ENCODE measurements around the gene SLMAP. TPM values are rescaled to one million over a fixed set of nuclear protein-coding genes. Genes with fewer than 3 reads are reported as not detected.

Gene SLMAP
- total RNA-seq, 1 donor from 2014 or later, result 52.0 TPM

DNA sequence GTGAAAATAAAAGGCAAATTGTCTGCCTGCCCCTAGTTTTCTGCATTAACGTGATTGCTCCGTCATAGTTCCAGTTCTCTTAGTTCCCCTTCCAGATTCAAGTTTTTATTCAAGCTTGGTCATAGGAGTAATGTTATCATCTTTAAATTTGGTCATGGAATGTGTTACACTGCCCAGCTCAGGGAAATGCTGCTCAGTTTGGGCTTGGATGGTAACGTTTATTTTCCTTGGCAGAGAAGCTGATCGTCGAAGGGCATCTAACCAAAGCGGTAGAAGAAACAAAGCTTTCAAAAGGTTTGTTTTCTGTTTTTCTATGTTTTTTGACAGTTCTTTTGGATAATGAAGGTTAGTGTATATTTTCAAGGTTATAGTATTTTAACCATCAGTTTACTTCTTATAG, 133.7 kb downstream of the SLMAP start:
- Mint-ChIP-seq H3K36me3 (ENCODE audit: unreplicated experiment) (no peaks in the 10 kb centered on the region), H3K9me3 (ENCODE audit: unreplicated experiment) (no peaks in the 10 kb centered on the region), H3K27ac (ENCODE audit: unreplicated experiment) (no peak overlapping the region), H3K27me3 (ENCODE audit: unreplicated experiment) (no peaks in the 10 kb centered on the region), H3K4me3 (ENCODE audit: unreplicated experiment) (no peak overlapping the region), H3K4me1 (ENCODE audit: low read depth, unreplicated experiment) (no peaks in the 10 kb centered on the region)
- TF ChIP-seq, protein P1, sequence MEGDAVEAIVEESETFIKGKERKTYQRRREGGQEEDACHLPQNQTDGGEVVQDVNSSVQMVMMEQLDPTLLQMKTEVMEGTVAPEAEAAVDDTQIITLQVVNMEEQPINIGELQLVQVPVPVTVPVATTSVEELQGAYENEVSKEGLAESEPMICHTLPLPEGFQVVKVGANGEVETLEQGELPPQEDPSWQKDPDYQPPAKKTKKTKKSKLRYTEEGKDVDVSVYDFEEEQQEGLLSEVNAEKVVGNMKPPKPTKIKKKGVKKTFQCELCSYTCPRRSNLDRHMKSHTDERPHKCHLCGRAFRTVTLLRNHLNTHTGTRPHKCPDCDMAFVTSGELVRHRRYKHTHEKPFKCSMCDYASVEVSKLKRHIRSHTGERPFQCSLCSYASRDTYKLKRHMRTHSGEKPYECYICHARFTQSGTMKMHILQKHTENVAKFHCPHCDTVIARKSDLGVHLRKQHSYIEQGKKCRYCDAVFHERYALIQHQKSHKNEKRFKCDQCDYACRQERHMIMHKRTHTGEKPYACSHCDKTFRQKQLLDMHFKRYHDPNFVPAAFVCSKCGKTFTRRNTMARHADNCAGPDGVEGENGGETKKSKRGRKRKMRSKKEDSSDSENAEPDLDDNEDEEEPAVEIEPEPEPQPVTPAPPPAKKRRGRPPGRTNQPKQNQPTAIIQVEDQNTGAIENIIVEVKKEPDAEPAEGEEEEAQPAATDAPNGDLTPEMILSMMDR (IDR thresholded peaks at IDR 0.05; ENCODE audit: partially characterized antibody, unreplicated experiment), result no peak
- no peak for DNase-seq

DNA sequence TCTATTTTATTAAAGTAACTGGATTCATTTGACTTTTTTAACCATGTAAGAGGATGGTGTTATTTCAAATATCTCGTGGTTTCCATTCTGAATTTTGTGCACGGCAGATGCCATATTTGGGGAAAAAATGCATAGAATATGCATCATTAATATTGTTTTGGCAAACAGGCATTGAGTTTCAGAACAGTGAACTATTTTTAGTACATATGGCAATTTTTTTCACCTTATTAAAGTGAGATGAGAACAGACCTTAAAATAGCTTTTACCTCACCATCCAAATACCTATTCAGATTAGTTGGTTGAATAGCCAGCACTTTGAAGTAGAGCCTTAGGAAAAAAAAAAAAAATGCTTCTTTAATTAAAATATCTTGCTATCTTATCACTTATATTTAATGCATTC, 134.8 kb downstream of the SLMAP start:
- Mint-ChIP-seq H3K27me3 (ENCODE audit: unreplicated experiment) (no peaks in the 10 kb centered on the region), H3K9me3 (ENCODE audit: unreplicated experiment) (no peaks in the 10 kb centered on the region)

DNA sequence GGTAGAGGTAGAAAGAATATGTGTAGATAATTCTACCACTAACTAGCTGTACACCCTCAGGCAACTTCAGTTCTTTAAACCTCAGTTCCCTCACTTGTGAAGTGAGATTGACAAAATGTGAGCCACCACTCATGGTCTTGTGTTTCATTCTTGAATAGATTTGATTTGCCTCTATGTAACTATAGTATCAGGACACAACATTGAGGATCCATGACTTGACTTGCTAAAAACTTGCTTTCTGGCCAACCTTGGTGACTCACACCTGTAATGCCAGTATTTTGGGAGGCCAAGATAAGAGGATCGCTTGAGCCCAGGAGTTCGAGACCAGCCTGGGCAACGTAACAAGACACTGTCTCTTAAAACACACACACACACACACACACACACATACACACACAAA, 136.3 kb downstream of the SLMAP start:
- TF ChIP-seq, protein P1 (IDR thresholded peaks at IDR 0.05; ENCODE audit: partially characterized antibody, unreplicated experiment), result no peak
- Mint-ChIP-seq H3K27me3 (ENCODE audit: unreplicated experiment) (no peaks in the 10 kb centered on the region), H3K9me3 (ENCODE audit: unreplicated experiment) (no peaks in the 10 kb centered on the region), H3K4me3 (ENCODE audit: unreplicated experiment) (no peak overlapping the region), H3K4me1 (ENCODE audit: low read depth, unreplicated experiment) (no peaks in the 10 kb centered on the region), H3K27ac (ENCODE audit: unreplicated experiment) (no peak overlapping the region), H3K36me3 (ENCODE audit: unreplicated experiment) (no peaks in the 10 kb centered on the region)
- no peak for DNase-seq

More for the DNA sequence above, 134.8 kb downstream of the SLMAP start:
- Mint-ChIP-seq H3K36me3 (ENCODE audit: unreplicated experiment) (no peaks in the 10 kb centered on the region), H3K27ac (ENCODE audit: unreplicated experiment) (no peak overlapping the region), H3K4me3 (ENCODE audit: unreplicated experiment) (no peak overlapping the region), H3K4me1 (ENCODE audit: low read depth, unreplicated experiment) (no peaks in the 10 kb centered on the region)
- no peak for DNase-seq
- TF ChIP-seq, protein P1 (IDR thresholded peaks at IDR 0.05; ENCODE audit: partially characterized antibody, unreplicated experiment), result no peak

DNA sequence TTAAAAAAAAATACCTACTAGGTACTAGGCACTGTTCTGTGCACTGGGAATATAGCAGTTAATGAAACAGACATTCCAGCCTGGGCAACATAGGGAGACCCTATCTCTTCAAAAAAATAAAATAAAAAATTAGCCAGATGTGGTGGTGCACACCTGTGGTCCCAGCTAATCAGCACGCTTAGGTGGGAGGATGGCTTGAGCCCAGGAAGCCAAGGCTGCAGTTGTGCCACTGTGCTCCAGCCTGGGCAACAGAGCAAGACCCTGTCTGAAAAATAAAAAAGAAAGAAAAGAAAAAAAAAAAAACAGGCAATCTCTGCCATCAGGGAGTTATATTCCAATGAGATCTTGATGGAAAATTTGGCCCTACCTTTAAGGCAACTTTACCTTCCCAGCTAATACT, 137.0 kb downstream of the SLMAP start:
- TF ChIP-seq, protein P1 (IDR thresholded peaks at IDR 0.05; ENCODE audit: partially characterized antibody, unreplicated experiment), result no peak
- Mint-ChIP-seq H3K27me3 (ENCODE audit: unreplicated experiment) (no peaks in the 10 kb centered on the region), H3K4me3 (ENCODE audit: unreplicated experiment) (no peak overlapping the region), H3K36me3 (ENCODE audit: unreplicated experiment) (no peaks in the 10 kb centered on the region), H3K4me1 (ENCODE audit: low read depth, unreplicated experiment) (no peaks in the 10 kb centered on the region), H3K9me3 (ENCODE audit: unreplicated experiment) (no peaks in the 10 kb centered on the region), H3K27ac (ENCODE audit: unreplicated experiment) (no peak overlapping the region)
- DNase-seq, result no peak

DNA sequence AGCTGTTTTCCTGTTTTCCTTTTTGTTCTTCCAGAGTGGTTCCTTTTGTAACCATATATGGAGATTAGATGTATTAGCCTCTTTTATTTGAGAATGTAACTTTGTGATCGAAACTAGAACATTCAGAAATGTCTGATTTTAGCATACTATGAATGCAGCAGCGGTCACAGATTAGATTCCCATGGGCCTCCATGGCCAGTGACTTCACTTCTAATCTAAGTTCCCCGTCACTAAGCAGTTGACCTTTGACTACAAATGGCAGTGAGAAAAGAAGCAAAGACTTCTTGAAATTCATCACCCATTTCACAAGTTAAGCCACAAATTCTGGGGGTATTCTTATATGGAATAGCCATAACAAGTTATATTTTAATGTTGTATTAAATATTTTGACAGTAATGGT, 137.6 kb downstream of the SLMAP start:
- no peak for DNase-seq
- Mint-ChIP-seq H3K9me3 (ENCODE audit: unreplicated experiment) (no peaks in the 10 kb centered on the region), H3K27ac (ENCODE audit: unreplicated experiment) (no peak overlapping the region), H3K4me1 (ENCODE audit: low read depth, unreplicated experiment) (no peaks in the 10 kb centered on the region), H3K4me3 (ENCODE audit: unreplicated experiment) (no peak overlapping the region), H3K36me3 (ENCODE audit: unreplicated experiment) (no peaks in the 10 kb centered on the region), H3K27me3 (ENCODE audit: unreplicated experiment) (no peaks in the 10 kb centered on the region)
- TF ChIP-seq, protein P1 (IDR thresholded peaks at IDR 0.05; ENCODE audit: partially characterized antibody, unreplicated experiment), result no peak

Measured in glutamatergic neuron (in vitro differentiated cells).